HEK293 (cell line): ENCODE measurements around the gene HOXD11.

Experiments
- CTCF ChIP-seq: fragments of 450-650 bp; formaldehyde crosslinking; IDR thresholded peaks from 2 replicates; pipeline ENCODE4 v1.5.1; 2016; ENCODE audit warnings: missing biosample characterization, missing genetic modification characterization
- KLF7 ChIP-seq: fragments of 450-650 bp; formaldehyde crosslinking; IDR thresholded peaks from 2 replicates; pipeline ENCODE4 v1.5.1; 2016; ENCODE audit warnings: missing biosample characterization, missing genetic modification characterization, borderline replicate concordance
- PBX3 ChIP-seq: sonication (generic); formaldehyde crosslinking; IDR thresholded peaks from 2 replicates; pipeline ENCODE4 v1.8.1; 2022; ENCODE audit warnings: mild to moderate bottlenecking, moderate library complexity, missing genetic modification reagents
- REST ChIP-seq: fragments of 450-650 bp; formaldehyde crosslinking; IDR thresholded peaks from 2 replicates; pipeline ENCODE4 v1.5.1; 2016; ENCODE audit warnings: missing biosample characterization, missing genetic modification characterization
- ZNF114 ChIP-seq: fragments of 450-650 bp; formaldehyde crosslinking; IDR thresholded peaks from 2 replicates; pipeline ENCODE4 v1.5.0; 2017; ENCODE audit warnings: missing biosample characterization, missing genetic modification characterization
- ZNF121 ChIP-seq: fragments of 450-650 bp; formaldehyde crosslinking; IDR thresholded peaks from 2 replicates; pipeline ENCODE4 v1.5.1; 2016; ENCODE audit warnings: missing biosample characterization, missing genetic modification characterization
- ZNF274 ChIP-seq, 2 experiments: fragments of 200-500 bp in 1 of 2; fragments of 450-650 bp in 1 of 2; sonication (Bioruptor generic) in 1 of 2; formaldehyde crosslinking in 1 of 2; IDR thresholded peaks; 2 replicates each; pipeline versions ENCODE4 v1.5.1 to v1.6.1; 2014 to 2016; ENCODE audit warnings: borderline replicate concordance in 1 of 2, inconsistent platforms in 1 of 2, low read length in 1 of 2, missing biosample characterization in 1 of 2, missing genetic modification characterization in 1 of 2
- ZNF571 ChIP-seq: fragments of 450-650 bp; formaldehyde crosslinking; IDR thresholded peaks from 2 replicates; pipeline ENCODE4 v1.5.0; 2017; ENCODE audit warnings: missing biosample characterization, missing genetic modification characterization
- ZNF658 ChIP-seq: fragments of 450-650 bp; formaldehyde crosslinking; IDR thresholded peaks from 2 replicates; pipeline ENCODE4; 2016; ENCODE audit warnings: missing biosample characterization, missing genetic modification characterization

- TF ChIP-seq ZNF658 (tag by site-specific recombination) (no peak), ZNF274 (IDR thresholded peaks at IDR 0.05; ENCODE audit: low read length) (no peak), ZNF274 (tag by site-specific recombination; IDR thresholded peaks at IDR 0.05; ENCODE audit: borderline replicate concordance) (no peak), KLF7 (tag by site-specific recombination) (no peak), PBX3 (CRISPR knock-in tag) (no peak), ZNF114 (no peak), ZNF571 (no peak), ZNF121 (tag by site-specific recombination) (no peak), CTCF (tag by site-specific recombination) (no peak), REST (tag by site-specific recombination) (no peak)
These were observed 21.3 kb downstream of the HOXD11 start for GRCh38 chr2:176128172-176128981.
